Chondrocyte (in vitro differentiated cells): ENCODE measurements around the gene ARFGAP1. TPM values are rescaled to one million over a fixed set of nuclear protein-coding genes. Genes with fewer than 3 reads are reported as not detected.
A peak's percentile ranks its signal among the peaks of the same experiment; 100 is the strongest.

Experiments
- DNase-seq: peaks from one replicate; pipeline ENCODE4 v3.0.0; 2021; ENCODE audit warnings: mixed read lengths, low spot score
- H3K27ac Mint-ChIP-seq: one replicate; pipeline ENCODE4 v1.8.0; 2021; ENCODE audit warnings: mild to moderate bottlenecking, moderate library complexity, mixed read lengths; ENCODE audit not compliant: unreplicated experiment
- H3K27me3 Mint-ChIP-seq: 2 replicates; pipeline ENCODE4 v1.8.0; 2021; ENCODE audit warnings: low read depth, mixed read lengths
- H3K36me3 Mint-ChIP-seq: 2 replicates; pipeline ENCODE4 v1.8.0; 2021; ENCODE audit warnings: low read depth, mixed read lengths
- H3K4me1 Mint-ChIP-seq: 2 replicates; pipeline ENCODE4 v1.8.0; 2021; ENCODE audit warnings: low read depth, mild to moderate bottlenecking, mixed read lengths
- H3K4me3 Mint-ChIP-seq: one replicate; pipeline ENCODE4 v1.8.0; 2021; ENCODE audit warnings: mild to moderate bottlenecking, moderate library complexity, mixed read lengths; ENCODE audit not compliant: unreplicated experiment
- H3K9me3 Mint-ChIP-seq: 2 replicates; pipeline ENCODE4 v1.8.0; 2021; ENCODE audit warnings: low read depth, mixed read lengths
- total RNA-seq: library from RNA; stranded (reverse); gene quantifications from 3 replicates; pipeline ENCODE4 v1.2.1, GENCODE V29; 2021
- TF ChIP-seq, protein P1 (sequence below): fragments of 200-600 bp; sonication (generic); IDR thresholded peaks from 2 replicates; pipeline ENCODE4 v1.5.0; 2021; ENCODE audit warnings: antibody characterized with exemption, mild to moderate bottlenecking, moderate library complexity

ARFGAP1 gene
- total RNA-seq, 1 donor from 2014 or later: 117 TPM

DNA sequence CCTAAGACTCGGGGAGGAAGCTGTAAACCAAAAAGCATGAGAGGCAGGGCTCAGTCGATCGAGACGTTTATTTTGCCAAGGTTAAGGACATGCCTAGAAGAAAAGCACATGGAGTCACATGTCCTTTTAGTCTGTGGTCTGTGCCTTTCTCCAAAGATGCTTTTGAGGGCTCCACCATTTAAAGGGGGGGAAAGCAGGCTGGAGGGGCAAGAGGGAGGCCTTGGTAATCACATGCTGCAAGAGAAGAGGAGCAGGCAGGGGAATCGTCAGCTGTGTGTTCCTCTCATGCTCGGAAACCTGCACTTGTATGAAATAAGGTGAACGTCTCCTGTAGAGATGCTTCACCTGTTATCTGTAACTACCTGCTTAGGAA is 47.5 kb upstream of the ARFGAP1 start:
- no peak overlapping the region for H3K4me3 Mint-ChIP-seq
- H3K27me3 Mint-ChIP-seq: peaks cover 8% of the 10 kb centered on the region
- TF ChIP-seq, protein P1, sequence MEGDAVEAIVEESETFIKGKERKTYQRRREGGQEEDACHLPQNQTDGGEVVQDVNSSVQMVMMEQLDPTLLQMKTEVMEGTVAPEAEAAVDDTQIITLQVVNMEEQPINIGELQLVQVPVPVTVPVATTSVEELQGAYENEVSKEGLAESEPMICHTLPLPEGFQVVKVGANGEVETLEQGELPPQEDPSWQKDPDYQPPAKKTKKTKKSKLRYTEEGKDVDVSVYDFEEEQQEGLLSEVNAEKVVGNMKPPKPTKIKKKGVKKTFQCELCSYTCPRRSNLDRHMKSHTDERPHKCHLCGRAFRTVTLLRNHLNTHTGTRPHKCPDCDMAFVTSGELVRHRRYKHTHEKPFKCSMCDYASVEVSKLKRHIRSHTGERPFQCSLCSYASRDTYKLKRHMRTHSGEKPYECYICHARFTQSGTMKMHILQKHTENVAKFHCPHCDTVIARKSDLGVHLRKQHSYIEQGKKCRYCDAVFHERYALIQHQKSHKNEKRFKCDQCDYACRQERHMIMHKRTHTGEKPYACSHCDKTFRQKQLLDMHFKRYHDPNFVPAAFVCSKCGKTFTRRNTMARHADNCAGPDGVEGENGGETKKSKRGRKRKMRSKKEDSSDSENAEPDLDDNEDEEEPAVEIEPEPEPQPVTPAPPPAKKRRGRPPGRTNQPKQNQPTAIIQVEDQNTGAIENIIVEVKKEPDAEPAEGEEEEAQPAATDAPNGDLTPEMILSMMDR: no peak
- peak overlapping the region; percentile 74 for H3K27ac Mint-ChIP-seq
- peaks cover 30% of the 10 kb centered on the region for H3K4me1 Mint-ChIP-seq
- no peaks in the 10 kb centered on the region for H3K9me3 Mint-ChIP-seq
- H3K36me3 Mint-ChIP-seq: no peaks in the 10 kb centered on the region
- DNase-seq: no peak

DNA sequence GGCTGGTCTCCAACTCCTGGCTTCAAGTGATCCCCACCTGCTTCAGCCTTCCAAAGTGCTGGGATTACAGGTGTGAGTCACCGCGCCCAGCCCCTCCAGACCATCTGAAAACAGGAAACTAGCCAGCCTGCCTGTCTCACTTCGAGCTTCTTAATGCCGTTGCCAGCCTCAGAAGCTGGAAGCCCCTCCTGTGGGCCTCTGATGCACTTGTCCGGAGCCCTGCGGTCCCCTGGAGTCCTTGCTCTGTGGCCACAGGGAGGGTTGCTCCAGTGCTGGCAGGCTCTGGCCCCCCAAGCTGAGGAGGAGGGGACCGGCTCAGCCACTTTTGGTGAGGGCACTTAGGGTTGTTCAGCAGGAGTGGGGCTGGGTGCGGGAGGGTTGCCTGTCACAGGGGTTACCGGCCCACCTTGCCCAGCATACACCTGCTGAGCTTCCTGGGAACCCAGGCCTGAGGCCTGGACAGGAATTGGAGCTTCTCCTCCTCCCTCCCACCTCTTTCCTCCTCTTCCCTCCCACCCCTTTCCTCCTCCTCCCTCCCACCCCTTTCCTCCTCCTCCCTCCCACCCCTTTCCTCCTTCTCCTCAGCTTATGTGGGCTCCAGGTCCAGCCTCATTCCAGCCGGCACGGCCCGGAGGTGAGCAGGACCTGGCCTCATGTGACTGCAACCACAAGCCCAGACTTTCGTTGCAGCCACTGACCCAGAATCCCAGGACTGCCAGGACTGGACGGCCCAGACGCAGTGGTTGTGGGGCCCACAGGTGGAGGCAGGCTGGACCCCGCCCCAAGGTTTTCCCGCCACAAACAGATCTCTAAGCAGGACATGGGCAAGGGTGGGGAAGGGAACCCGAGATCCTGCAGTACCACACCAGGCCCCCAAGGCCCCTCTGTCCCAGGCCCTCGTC is 46.3 kb upstream of the ARFGAP1 start:
- no peaks in the 10 kb centered on the region for H3K9me3 Mint-ChIP-seq
- H3K36me3 Mint-ChIP-seq: no peaks in the 10 kb centered on the region
- no peak overlapping the region for H3K4me3 Mint-ChIP-seq
- no peaks in the 10 kb centered on the region for H3K27me3 Mint-ChIP-seq
- no peak for DNase-seq
- peaks cover 42% of the 10 kb centered on the region for H3K4me1 Mint-ChIP-seq
- TF ChIP-seq, protein P1: no peak
- H3K27ac Mint-ChIP-seq: no peak overlapping the region

DNA sequence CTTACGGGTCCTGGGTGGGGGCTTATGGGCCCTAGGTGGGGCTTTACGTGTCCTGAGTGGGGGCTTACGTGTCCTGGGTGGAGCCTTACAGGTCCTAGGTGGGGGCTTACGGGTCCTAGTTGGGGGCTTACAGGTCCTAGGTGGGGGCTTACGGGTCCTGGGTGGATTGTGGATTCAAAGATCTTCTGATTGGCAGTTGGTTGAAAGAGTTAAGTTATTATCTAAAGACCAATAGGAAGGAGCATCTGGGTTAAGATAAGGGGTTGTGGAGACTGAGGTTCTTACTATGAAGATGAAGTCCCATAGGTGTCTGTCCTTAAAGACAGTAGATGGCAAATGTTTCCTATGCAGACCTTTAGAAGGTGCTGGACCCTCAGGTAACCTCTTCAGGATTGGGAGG is 45.4 kb upstream of the ARFGAP1 start:
- H3K27me3 Mint-ChIP-seq: no peaks in the 10 kb centered on the region
- peaks cover 52% of the 10 kb centered on the region for H3K4me1 Mint-ChIP-seq
- TF ChIP-seq, protein P1: no peak
- H3K36me3 Mint-ChIP-seq: no peaks in the 10 kb centered on the region
- H3K4me3 Mint-ChIP-seq: no peak overlapping the region
- no peak overlapping the region for H3K27ac Mint-ChIP-seq
- no peaks in the 10 kb centered on the region for H3K9me3 Mint-ChIP-seq
- no peak for DNase-seq

DNA sequence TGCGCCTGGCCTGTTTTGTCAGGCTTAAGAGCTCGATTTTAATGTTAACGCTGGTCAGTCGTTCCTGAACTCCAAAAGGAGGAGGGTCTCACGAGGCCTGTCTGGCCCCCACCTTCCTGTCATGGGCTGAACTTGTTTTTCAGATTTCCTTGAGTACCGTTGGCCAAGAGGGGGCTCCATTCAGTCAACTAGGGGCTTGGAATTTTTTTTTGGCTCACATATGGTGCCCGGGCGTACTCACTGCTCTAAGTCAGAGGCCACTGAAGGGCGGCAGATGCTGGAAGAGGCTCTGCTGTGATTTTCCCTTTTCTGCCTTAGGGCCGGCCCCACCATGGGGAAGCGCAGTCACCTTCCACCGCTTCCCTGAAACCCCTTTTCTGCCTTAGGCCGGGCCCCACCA is 43.8 kb upstream of the ARFGAP1 start:
- Mint-ChIP-seq H3K4me3 (no peak overlapping the region), H3K27ac (no peak overlapping the region), H3K36me3 (no peaks in the 10 kb centered on the region), H3K9me3 (no peaks in the 10 kb centered on the region), H3K27me3 (no peaks in the 10 kb centered on the region), H3K4me1 (peaks cover 60% of the 10 kb centered on the region)
- DNase-seq: no peak
- TF ChIP-seq, protein P1: no peak

DNA sequence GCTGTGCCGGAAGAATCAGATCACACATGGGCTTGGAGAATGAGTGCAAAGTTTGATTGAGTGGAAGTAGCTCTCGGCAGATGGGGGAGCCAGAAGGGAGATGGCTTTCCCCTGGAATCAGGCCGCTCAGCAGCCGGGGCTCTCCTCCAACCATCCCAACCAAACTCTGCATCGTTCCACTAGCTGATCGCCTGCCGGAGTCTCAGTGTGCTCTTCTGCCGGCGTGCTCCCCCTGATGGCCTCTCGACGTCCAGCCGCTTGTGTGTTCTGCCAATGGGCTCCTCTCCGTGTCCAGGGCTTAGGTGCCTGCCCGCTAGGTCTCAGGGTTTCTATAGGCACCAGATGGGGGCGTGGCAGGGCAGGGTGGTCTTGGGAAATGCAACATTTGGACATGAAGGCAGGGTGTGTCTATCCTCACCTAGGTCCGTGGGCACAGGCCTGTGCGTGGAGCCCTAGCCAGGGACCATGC is 41.8 kb upstream of the ARFGAP1 start:
- no peaks in the 10 kb centered on the region for H3K27me3 Mint-ChIP-seq
- no peak overlapping the region for H3K27ac Mint-ChIP-seq
- no peaks in the 10 kb centered on the region for H3K36me3 Mint-ChIP-seq
- H3K4me1 Mint-ChIP-seq: peaks cover 53% of the 10 kb centered on the region
- TF ChIP-seq, protein P1: peak; percentile 77
- DNase-seq: no peak
- no peak overlapping the region for H3K4me3 Mint-ChIP-seq
- no peaks in the 10 kb centered on the region for H3K9me3 Mint-ChIP-seq
